Measurements from ENCODE around the gene UMODL1. TPM values are rescaled to one million over a fixed set of nuclear protein-coding genes. Genes with fewer than 3 reads are reported as not detected.

The UMODL1 gene
- total and polyA plus RNA-seq, 2 of the 13 experiments (the other 11 are each of a cell fraction or from before 2014, with no cell fraction given) = not detected

DNA sequence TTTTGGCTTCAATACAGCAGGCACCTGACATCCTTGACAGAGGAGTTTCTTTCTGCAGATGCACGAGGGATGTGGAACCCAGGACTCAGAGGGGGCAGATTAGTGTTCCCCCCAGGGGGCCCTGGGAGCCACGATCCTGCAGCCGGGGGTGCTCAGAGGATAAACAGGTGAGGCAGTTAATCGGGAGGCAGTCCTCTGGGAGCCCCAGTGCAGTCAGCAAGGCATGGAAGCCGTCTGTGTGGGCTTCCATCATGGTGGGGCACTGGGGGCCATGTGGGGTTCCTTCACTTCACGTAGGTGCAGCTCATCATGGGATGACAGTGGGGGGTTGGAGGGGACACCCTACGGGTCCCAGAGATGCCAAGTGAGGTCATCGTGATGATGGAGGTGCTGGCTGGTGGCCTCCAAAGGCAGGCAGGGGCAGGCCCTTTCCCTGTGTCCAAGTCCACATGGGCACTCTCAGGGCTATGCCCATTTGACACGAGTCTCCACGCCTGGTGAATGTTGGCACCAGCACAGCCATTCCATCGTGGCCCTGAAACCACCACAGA is 88.5 kb downstream of the UMODL1 start (continued):
- TF ChIP-seq, protein P1, sequence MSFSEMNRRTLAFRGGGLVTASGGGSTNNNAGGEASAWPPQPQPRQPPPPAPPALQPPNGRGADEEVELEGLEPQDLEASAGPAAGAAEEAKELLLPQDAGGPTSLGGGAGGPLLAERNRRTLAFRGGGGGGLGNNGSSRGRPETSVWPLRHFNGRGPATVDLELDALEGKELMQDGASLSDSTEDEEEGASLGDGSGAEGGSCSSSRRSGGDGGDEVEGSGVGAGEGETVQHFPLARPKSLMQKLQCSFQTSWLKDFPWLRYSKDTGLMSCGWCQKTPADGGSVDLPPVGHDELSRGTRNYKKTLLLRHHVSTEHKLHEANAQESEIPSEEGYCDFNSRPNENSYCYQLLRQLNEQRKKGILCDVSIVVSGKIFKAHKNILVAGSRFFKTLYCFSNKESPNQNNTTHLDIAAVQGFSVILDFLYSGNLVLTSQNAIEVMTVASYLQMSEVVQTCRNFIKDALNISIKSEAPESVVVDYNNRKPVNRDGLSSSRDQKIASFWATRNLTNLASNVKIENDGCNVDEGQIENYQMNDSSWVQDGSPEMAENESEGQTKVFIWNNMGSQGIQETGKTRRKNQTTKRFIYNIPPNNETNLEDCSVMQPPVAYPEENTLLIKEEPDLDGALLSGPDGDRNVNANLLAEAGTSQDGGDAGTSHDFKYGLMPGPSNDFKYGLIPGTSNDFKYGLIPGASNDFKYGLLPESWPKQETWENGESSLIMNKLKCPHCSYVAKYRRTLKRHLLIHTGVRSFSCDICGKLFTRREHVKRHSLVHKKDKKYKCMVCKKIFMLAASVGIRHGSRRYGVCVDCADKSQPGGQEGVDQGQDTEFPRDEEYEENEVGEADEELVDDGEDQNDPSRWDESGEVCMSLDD (CRISPR knock-in tag; IDR thresholded peaks at IDR 0.05; ENCODE audit: borderline replicate concordance) = no peak
- no peak for TF ChIP-seq XRCC5 (optimal IDR thresholded peaks at IDR 0.05; ENCODE audit: low read length)

DNA sequence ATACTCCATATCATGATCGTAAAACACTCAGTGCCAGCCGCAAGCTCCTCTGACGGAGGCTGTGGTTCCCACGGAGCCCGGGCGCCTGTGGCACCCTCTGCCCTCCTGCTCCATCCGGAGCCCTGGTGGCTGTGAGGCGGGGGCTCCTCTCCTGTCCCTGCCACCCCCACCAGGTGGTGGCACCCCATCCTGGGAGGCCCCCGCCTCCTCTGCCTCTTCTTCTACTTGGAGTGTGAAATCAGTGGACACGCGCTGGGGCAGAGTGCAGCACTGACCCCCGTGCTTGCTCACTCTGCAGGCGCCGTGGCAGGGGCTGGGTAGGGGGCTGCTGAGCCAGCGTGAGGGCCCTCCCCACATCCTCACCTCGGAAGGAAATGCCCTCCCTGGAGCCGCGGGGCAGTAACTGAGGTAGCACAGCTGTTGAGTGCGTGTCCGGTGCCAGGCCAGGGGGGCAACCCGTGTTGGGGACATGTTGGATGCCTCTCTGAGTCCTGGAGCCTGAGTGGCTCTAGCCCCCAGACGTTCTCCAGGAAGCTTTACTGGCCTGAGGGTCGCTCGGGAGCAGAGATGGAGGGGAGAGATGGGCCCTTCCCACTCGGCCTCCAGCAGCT is 89.1 kb downstream of the UMODL1 start:
- no peak for DNase-seq (ENCODE audit: low spot score)
- no TSS peak for BruUV-seq (replicated peaks)
- 55% methylated on average over 10 of the region's 25 CpGs for WGBS (ENCODE audit: low lambda C conversion rate)
- Histone ChIP-seq H3K27me3 (ENCODE audit: control insufficient read depth in 1 of 2, insufficient read depth in 2 of 2, low read length in 2 of 2) (peaks cover 2 to 6% of the 10 kb centered on the region in 2 experiments; a peak in 3 of 5 replicates), H3K4me1 (ENCODE audit: insufficient read depth, low read length) (0 out of 2 replicates have a peak, but pooled peaks cover 7% of the 10 kb centered on the region), H3K27ac (ENCODE audit: extremely low read length, insufficient read depth, low read length) (no peak overlapping the region), H4K20me1 (ENCODE audit: insufficient read depth, low read length) (no peaks in the 10 kb centered on the region), H3K9ac (ENCODE audit: insufficient read depth, low read depth, low read length) (no peak overlapping the region), H2AFZ (ENCODE audit: low read length) (no peak overlapping the region), H3K4me2 (ENCODE audit: low read depth, low read length) (no peak overlapping the region), H3K79me2 (ENCODE audit: insufficient read depth, low read length) (no peaks in the 10 kb centered on the region), H3K36me3 (replicated peaks in 1 of 2; ENCODE audit: control insufficient read depth in 1 of 2, insufficient read depth in 2 of 2, low read length in 2 of 2) (no peaks in the 10 kb centered on the region), H3K4me3 (replicated peaks in 1 of 3; ENCODE audit: insufficient read depth in 1 of 3, low read depth in 2 of 3, low read length in 3 of 3) (no peak overlapping the region), H3K9me3 (ENCODE audit: low read length) (no peaks in the 10 kb centered on the region)
- intact Hi-C loops (cut with micrococcal nuclease; ENCODE audit: unreplicated experiment) (no loop called here), in situ Hi-C loops (cut with HindIII; ENCODE audit: extremely low pct_ligation_motif_present, low pct_unique_long_range_greater_than_20kb) (no loop called here)
- POLR2A ChIA-PET = no interaction called here
- ATAC-seq = no peak
- CTCF ChIA-PET (ENCODE audit: low intra/inter-chr PET ratio, low total read pairs) = no interaction called here
- no peak for FAIRE-seq
- TF ChIP-seq ZFP41 (CRISPR knock-in tag; IDR thresholded peaks at IDR 0.05; ENCODE audit: borderline replicate concordance) (no peak), BRD4 (CRISPR knock-in tag; IDR thresholded peaks at IDR 0.05) (no peak), ATM (IDR thresholded peaks at IDR 0.05; ENCODE audit: borderline replicate concordance) (no peak), CHD2 (IDR thresholded peaks at IDR 0.05; ENCODE audit: low read depth, low read length) (no peak), JARID2 (CRISPR knock-in tag; IDR thresholded peaks at IDR 0.05; ENCODE audit: insufficient replicate concordance) (no peak), NBN (conservative IDR thresholded peaks at IDR 0.05) (no peak), ZNF354B (CRISPR knock-in tag; IDR thresholded peaks at IDR 0.05) (no peak), ZSCAN31 (CRISPR knock-in tag; IDR thresholded peaks at IDR 0.05; ENCODE audit: low read depth) (no peak), ZNF431 (CRISPR knock-in tag; IDR thresholded peaks at IDR 0.05; ENCODE audit: borderline replicate concordance, low read depth) (no peak), SETDB1 (CRISPR knock-in tag; IDR thresholded peaks at IDR 0.05; ENCODE audit: borderline replicate concordance) (no peak), ZNF652 (CRISPR knock-in tag; IDR thresholded peaks at IDR 0.05; ENCODE audit: borderline replicate concordance, low read depth) (no peak), ZFP90 (CRISPR knock-in tag; IDR thresholded peaks at IDR 0.05; ENCODE audit: borderline replicate concordance) (no peak), MLLT10 (CRISPR knock-in tag; IDR thresholded peaks at IDR 0.05) (no peak), PRPF4 (IDR thresholded peaks at IDR 0.05; ENCODE audit: low read depth, low read length, poor library complexity, severe bottlenecking) (no peak), KDM5B (CRISPR knock-in tag; IDR thresholded peaks at IDR 0.05; ENCODE audit: borderline replicate concordance) (no peak), NCOA2 (CRISPR knock-in tag; IDR thresholded peaks at IDR 0.05) (no peak)
- TF ChIP-seq, protein P2, sequence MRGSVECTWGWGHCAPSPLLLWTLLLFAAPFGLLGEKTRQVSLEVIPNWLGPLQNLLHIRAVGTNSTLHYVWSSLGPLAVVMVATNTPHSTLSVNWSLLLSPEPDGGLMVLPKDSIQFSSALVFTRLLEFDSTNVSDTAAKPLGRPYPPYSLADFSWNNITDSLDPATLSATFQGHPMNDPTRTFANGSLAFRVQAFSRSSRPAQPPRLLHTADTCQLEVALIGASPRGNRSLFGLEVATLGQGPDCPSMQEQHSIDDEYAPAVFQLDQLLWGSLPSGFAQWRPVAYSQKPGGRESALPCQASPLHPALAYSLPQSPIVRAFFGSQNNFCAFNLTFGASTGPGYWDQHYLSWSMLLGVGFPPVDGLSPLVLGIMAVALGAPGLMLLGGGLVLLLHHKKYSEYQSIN (CRISPR knock-in tag; IDR thresholded peaks at IDR 0.05; ENCODE audit: borderline replicate concordance) = no peak
- TF ChIP-seq, protein P3, sequence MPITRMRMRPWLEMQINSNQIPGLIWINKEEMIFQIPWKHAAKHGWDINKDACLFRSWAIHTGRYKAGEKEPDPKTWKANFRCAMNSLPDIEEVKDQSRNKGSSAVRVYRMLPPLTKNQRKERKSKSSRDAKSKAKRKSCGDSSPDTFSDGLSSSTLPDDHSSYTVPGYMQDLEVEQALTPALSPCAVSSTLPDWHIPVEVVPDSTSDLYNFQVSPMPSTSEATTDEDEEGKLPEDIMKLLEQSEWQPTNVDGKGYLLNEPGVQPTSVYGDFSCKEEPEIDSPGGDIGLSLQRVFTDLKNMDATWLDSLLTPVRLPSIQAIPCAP (CRISPR knock-in tag; IDR thresholded peaks at IDR 0.05; ENCODE audit: low read depth) = no peak
